SH-SY5Y (cell line): ENCODE data around the gene MACO1.

Experiments used
- GATA2 ChIP-seq: IDR thresholded peaks from 2 replicates; pipeline ENCODE4 v1.6.1; 2011; ENCODE audit warnings: mild to moderate bottlenecking, low read depth, low read length
- GATA3 ChIP-seq: IDR thresholded peaks from 2 replicates; pipeline ENCODE4 v1.6.1; 2011; ENCODE audit warnings: low read depth, mild to moderate bottlenecking, low read length, moderate library complexity

Gene MACO1

DNA sequence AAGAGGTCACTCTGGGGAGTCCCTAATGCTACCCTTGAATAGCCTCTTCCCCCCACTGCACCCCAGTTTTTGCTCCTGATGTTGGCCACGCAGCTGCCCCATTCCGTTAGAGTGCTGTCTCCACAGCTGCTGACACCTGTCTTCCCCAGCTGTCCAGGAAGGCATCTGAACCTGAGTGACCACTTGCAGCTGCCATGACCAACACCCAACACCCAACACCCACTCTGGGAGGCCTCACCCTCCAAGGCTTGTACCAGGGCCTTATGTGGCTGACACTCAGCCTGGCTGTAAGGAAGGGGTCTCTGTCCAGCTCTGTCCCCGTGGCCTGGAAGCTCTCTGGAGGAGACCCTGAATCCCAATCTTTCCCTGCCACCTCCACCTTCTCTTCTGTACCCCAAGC lies 86.0 kb downstream of the MACO1 start:
- TF ChIP-seq GATA2: no peak

- no peak for TF ChIP-seq GATA2
- no peak for TF ChIP-seq GATA3
Measured at GRCh38 chr1:25517476-25518394, 87.0 kb downstream of the MACO1 start.

DNA sequence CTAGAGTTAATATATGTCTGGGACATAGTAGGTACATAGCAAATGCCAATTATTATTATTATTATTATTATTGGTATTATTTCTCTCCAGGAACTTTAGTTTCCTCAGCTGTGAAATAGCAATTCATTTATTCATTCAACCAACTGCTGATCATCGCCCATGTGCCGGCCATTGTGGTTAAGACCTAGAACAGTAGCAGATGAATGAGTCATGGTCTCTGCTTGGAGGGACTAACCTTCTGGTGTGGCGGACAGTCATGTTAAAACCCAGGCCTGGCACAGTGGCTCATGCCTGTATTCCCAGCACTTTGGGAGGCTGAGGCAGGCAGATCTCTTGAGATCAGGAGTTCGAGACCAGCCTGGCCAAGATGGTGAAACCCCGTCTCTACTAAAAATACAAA lies 88.9 kb downstream of the MACO1 start:
- no peak for TF ChIP-seq GATA3
- no peak for TF ChIP-seq GATA2

- TF ChIP-seq GATA2 (no peak), GATA3 (no peak)
Measured at GRCh38 chr1:25520446-25521061, 89.9 kb downstream of the MACO1 start.

- TF ChIP-seq GATA3 (no peak), GATA2 (no peak)
Measured at GRCh38 chr1:25522031-25522655, 91.4 kb downstream of the MACO1 start.

DNA sequence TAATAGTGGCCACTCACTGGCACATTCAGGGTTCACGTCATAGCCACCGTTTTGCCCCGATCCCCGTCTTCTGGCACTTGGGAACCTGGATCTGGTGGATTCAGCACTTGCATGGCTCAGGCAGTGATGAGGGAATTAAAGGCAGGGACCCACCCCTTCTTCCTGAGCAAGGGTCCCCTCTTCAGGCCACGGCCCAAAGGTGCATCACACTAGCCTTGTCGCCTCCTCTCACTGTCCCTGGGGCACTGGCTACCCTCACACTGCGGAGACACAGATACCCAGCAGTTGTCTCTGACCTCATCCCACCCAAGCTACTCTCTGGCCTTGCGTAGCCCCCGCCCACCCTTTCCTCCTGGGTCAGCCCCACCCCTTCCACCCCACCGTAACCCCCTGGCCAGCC lies 92.8 kb downstream of the MACO1 start:
- no peak for TF ChIP-seq GATA3
- TF ChIP-seq GATA2: no peak

DNA sequence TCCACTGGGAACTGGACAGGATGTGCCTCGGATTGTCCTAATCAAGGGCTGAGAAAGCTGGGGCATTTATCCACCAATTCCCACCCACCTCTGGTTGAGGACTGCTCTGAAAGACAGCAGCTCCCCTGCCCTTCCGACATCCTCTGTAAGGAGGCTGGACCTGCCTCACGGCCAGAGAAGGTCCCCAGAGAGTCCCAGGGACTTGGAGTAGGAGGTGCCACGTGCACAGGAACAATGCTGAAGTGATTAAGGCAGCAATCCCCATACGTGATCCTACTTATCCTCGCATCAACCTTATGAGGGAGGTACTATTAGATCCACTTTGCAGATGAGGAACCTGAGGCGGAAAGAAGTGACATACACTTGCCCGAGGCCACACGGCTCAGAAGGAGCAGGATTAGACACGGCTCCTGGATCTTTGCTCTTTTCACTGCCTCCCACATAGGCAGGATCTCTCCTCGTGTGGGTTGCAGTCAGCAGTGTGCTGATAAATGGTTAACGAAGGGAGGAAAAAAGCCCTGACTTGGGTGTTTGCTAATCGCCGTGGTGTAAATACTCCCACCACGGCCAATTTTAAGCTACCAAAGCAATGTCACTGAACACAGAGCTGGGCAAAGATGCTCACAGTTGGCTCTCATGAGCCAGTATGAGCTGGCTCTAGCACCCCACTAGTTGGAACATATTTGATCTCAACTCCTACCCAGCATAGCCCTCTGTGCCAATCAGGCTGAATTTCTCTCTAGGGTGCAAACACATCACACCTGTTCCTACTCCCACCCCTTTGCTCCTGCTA lies 94.1 kb downstream of the MACO1 start:
- TF ChIP-seq GATA2 (no peak), GATA3 (no peak)

GRCh38 chr1:25525361-25525688 lies 94.6 kb downstream of the MACO1 start:
- TF ChIP-seq GATA3 (no peak), GATA2 (no peak)

DNA sequence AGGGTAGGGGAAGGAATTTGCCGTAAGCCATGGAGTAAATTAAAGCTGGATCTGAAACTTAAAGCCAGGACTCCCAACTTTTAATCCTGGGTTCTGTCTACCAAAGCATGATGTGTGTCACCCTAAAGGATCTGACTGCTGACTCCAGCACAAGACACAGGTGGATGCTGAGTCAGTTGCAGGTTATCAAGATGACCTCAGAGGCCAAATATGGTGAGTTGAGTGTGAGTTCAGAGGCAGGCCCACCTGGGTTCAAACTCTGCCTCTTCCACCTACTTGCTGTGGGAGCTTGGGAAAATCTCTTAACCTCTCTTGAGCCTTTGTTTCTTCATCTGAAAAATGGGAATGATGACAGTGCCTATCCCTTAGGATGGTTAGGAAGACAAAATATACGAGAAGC lies 96.1 kb downstream of the MACO1 start:
- TF ChIP-seq GATA3 (no peak), GATA2 (no peak)

DNA sequence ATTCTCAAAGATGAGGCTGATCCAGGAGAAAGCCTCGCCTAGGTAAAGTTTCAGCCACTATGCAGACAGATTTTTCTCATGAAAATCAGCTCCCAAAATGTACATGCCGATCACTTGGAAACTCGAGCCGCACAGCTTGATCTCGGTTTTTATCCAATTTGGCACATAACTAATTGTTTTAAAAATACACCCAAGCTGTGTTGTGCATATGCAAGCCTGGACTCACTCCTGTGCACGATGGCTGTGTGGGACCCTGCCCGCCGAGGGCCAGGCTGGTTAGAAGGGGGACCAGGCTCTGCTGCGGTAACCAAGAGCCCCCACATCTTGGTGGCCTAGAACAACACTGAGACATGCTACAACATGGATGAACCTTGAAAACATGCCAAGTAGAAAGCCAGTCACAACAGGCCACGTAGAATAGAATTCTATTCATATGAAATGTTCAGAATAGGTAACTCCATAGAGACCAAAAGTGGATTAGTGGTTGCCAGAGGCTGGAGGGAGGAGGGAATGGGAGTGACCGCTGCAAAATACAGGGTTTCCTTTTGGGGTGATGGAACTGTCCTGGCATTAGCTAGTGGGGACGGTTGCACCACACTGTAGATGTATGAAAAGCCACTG lies 96.6 kb downstream of the MACO1 start:
- no peak for TF ChIP-seq GATA2
- no peak for TF ChIP-seq GATA3

- TF ChIP-seq GATA3: no peak
- TF ChIP-seq GATA2: no peak
Measured at GRCh38 chr1:25527946-25528595, 97.4 kb downstream of the MACO1 start.

DNA sequence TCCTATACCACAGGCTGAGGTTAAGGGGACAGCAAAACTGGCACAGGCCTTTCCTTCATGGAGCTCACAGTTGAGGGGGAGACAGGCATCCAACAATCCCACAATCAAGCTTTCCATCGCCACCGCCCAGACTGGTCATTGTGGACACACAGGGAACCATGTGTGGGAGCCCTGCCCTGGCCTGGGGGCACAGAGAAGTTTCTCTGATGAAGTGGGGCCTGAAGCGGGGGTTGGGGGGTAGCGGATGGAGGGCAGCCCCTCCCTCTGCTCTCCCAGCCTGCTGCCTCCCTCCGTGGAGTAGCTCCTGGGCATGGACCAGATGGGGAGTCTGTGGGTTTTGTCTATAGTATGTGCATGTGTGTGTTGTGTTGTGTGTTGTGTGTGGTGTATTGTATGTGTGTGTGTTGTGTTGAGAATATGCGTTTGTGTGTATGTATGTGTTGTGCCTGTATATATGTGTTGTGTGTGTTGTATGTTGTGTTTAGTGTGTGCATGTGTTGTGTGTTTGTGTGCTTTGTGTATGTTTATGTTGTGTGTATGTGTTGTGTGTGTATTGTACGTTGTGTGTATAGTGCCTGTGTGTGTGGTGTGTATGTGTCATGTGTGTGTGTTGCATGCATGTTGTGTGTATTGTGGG lies 98.3 kb downstream of the MACO1 start:
- TF ChIP-seq GATA2 (no peak), GATA3 (no peak)
